ENCODE results near the gene TIMM10.

DNA sequence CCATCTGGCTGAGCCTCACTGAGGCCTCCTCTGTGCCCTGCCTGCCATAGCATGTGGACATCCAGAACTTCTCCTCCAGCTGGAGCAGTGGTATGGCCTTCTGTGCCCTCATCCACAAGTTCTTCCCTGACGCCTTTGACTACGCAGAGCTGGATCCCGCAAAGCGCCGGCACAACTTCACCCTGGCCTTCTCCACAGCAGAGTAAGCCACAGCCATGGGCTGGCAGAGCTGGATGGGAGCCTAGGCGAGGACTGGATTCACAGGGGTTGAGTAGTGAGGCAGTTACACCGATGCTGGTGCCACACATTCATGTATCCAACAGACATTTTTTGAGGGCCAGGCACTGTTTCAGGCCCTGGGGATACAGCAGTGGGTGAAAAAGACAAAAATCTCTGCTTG lies 15.9 kb upstream of the TIMM10 start:
- TF ChIP-seq, protein P1, sequence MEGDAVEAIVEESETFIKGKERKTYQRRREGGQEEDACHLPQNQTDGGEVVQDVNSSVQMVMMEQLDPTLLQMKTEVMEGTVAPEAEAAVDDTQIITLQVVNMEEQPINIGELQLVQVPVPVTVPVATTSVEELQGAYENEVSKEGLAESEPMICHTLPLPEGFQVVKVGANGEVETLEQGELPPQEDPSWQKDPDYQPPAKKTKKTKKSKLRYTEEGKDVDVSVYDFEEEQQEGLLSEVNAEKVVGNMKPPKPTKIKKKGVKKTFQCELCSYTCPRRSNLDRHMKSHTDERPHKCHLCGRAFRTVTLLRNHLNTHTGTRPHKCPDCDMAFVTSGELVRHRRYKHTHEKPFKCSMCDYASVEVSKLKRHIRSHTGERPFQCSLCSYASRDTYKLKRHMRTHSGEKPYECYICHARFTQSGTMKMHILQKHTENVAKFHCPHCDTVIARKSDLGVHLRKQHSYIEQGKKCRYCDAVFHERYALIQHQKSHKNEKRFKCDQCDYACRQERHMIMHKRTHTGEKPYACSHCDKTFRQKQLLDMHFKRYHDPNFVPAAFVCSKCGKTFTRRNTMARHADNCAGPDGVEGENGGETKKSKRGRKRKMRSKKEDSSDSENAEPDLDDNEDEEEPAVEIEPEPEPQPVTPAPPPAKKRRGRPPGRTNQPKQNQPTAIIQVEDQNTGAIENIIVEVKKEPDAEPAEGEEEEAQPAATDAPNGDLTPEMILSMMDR (IDR thresholded peaks at IDR 0.05): no peak
- no peak for TF ChIP-seq POLR2AphosphoS5 (IDR thresholded peaks at IDR 0.05)

Measured in transverse colon (tissue), 4 donors.